ENCODE measurements around the gene MAP6D1. TPM values are rescaled to one million over a fixed set of nuclear protein-coding genes. Genes with fewer than 3 reads are reported as not detected.
A peak's percentile ranks its signal among the peaks of the same experiment; 100 is the strongest.

MAP6D1 gene
- total RNA-seq, 2 donors from 2014 or later: 17.3 to 22.3 TPM

GRCh38 chr3:183862610-183863009 is 37.2 kb upstream of the MAP6D1 start:
- DNase-seq (ENCODE audit: low spot score): no peak
- 85% methylated on average over 4 of the region's 4 CpGs for WGBS
- no peaks in the 10 kb centered on the region for H3K36me3 ChIP-seq

GRCh38 chr3:183857863-183858262 is 32.5 kb upstream of the MAP6D1 start:
- Histone ChIP-seq H3K27ac (no peak overlapping the region), H3K36me3 (no peaks in the 10 kb centered on the region), H3K4me3 (no peak overlapping the region), H3K4me1 (replicated peaks) (no peaks in the 10 kb centered on the region), H3K9me3 (no peaks in the 10 kb centered on the region), H3K27me3 (replicated peaks; ENCODE audit: insufficient read depth) (no peaks in the 10 kb centered on the region)
- 93% methylated on average over 3 of the region's 3 CpGs for WGBS
- TF ChIP-seq POLR2A (IDR thresholded peaks at IDR 0.05): no peak
- no peak for TF ChIP-seq CTCF (IDR thresholded peaks at IDR 0.05)
- TF ChIP-seq POLR2AphosphoS5 (IDR thresholded peaks at IDR 0.05): no peak
- intact Hi-C loops (cut with DNase I): no loop called here
- DNase-seq (ENCODE audit: low spot score): no peak

More at GRCh38 chr3:183862610-183863009, 37.2 kb upstream of the MAP6D1 start:
- no peak overlapping the region for H3K4me3 ChIP-seq
- no peaks in the 10 kb centered on the region for H3K9me3 ChIP-seq
- intact Hi-C loops (cut with DNase I): no loop called here
- TF ChIP-seq POLR2A (IDR thresholded peaks at IDR 0.05) (no peak), POLR2AphosphoS5 (IDR thresholded peaks at IDR 0.05) (no peak), CTCF (IDR thresholded peaks at IDR 0.05) (no peak)
- H3K27ac ChIP-seq: no peak overlapping the region
- no peaks in the 10 kb centered on the region for H3K27me3 ChIP-seq (replicated peaks; ENCODE audit: insufficient read depth)
- no peaks in the 10 kb centered on the region for H3K4me1 ChIP-seq (replicated peaks)

- Histone ChIP-seq H3K36me3 (no peaks in the 10 kb centered on the region), H3K9me3 (no peaks in the 10 kb centered on the region), H3K4me1 (replicated peaks) (no peaks in the 10 kb centered on the region), H3K27ac (no peak overlapping the region), H3K27me3 (replicated peaks; ENCODE audit: insufficient read depth) (no peaks in the 10 kb centered on the region), H3K4me3 (no peak overlapping the region)
- DNase-seq (ENCODE audit: low spot score): no peak
- 79% methylated on average over 4 of the region's 4 CpGs for WGBS
- intact Hi-C loops (cut with DNase I): no loop called here
- no peak for TF ChIP-seq POLR2AphosphoS5 (IDR thresholded peaks at IDR 0.05)
Measured at GRCh38 chr3:183854318-183855035, 29.1 kb upstream of the MAP6D1 start.

GRCh38 chr3:183845608-183846288 is 20.4 kb upstream of the MAP6D1 start:
- no peak for DNase-seq (ENCODE audit: low spot score)
- intact Hi-C loops (cut with DNase I): no loop called here
- H3K27me3 ChIP-seq (replicated peaks; ENCODE audit: insufficient read depth): no peaks in the 10 kb centered on the region
- peak overlapping the region; percentile 45 to 62 for H3K27ac ChIP-seq
- no peaks in the 10 kb centered on the region for H3K9me3 ChIP-seq
- no peak overlapping the region for H3K4me3 ChIP-seq
- WGBS: 74% methylated on average over 13 of the region's 13 CpGs
- H3K36me3 ChIP-seq: no peaks in the 10 kb centered on the region
- no peak for TF ChIP-seq POLR2A (IDR thresholded peaks at IDR 0.05)
- no peak for TF ChIP-seq POLR2AphosphoS5 (IDR thresholded peaks at IDR 0.05)
- no peak for TF ChIP-seq CTCF (IDR thresholded peaks at IDR 0.05)
- no peaks in the 10 kb centered on the region for H3K4me1 ChIP-seq (replicated peaks)

GRCh38 chr3:183845090-183845489 is 19.7 kb upstream of the MAP6D1 start:
- no peaks in the 10 kb centered on the region for H3K4me1 ChIP-seq (replicated peaks)
- peak; percentile 32 for DNase-seq (ENCODE audit: low spot score)
- H3K36me3 ChIP-seq: no peaks in the 10 kb centered on the region
- no peaks in the 10 kb centered on the region for H3K27me3 ChIP-seq (replicated peaks; ENCODE audit: insufficient read depth)
- intact Hi-C loops (cut with DNase I): no loop called here
- H3K9me3 ChIP-seq: no peaks in the 10 kb centered on the region
- no peak overlapping the region for H3K4me3 ChIP-seq
- 51% methylated on average over 4 of the region's 4 CpGs for WGBS
- TF ChIP-seq POLR2AphosphoS5 (IDR thresholded peaks at IDR 0.05) (no peak), CTCF (IDR thresholded peaks at IDR 0.05) (no peak), POLR2A (IDR thresholded peaks at IDR 0.05) (no peak)
- peak overlapping the region; percentile 45 to 62 for H3K27ac ChIP-seq

Data from prostate gland (tissue), 2 donors.